NCI-H146 treated with DMSO at 0.1 percent for 48 hours (cell line): ENCODE results near the gene CRYBG2.
"Not testable (repeated sequence)": the region's sequence is repeated elsewhere in the genome, so short reads cannot be mapped to it uniquely, and the experiment has no call there.

Experiments
- DNase-seq: peaks from one replicate; lab custom pipeline; 2025; ENCODE audit not compliant: unreplicated experiment; lab: John Stamatoyannopoulos, UW

CRYBG2 gene, protein sequence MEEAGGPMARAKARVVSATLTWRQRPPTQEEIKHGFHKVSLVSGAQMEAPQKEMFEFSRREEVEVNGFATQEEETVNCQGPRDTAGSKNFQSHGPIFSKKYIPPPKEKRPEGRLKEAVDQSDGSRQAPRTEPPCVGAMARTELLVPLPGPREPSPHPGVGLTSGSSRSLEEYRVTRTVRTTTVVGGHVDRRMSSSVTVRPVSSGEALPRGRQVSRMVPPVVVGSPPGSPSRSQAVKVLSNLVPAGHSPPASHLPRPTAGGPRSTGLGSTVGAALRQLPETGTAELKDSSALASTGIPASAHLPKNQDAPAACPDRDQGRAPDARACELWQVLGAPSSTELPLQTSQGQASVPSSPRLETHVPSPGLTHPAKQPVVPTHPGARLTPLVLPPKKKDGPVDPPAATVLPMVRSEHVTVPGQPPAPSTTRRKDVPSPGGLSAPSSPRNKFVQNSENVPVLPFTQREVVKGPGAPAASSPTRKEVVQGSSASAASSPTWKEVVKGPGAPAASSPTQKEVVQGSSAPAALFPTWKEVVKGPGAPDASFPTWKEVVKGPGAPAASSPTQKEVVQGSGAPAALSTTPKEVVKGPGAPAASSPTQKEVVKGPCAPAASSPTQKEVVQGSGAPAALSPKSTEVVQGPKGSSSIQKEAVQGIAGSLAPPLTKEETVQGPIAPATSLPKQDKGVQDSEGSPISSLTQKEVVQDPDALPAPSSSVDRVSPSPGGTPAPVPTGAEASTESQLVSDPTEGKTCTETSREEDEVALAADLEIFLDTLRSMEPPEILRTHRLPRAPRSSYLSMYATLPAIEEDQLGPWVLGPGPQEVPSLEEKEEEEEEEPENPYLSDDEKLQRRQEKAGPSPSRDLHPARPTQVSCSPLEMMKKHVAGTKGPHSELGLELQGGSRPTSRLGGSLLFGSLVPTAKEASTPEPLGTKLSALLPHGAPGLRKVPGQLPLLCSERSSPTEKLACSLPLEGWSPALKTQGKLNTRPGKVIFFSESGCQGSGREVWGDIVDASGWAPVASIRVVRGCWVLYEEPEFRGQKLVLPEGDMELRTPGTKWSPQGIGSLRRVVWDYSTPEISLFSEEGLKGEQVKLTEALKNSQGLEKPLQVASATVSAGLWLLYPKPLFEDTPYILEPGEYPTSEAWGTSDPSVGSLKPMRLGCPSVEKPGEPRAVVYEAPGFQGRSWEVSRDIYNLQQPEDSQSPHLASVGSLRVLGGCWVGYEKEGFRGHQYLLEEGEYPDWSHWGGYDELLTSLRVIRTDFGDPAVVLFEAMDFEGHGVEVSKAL (N-terminal part only)

DNA sequence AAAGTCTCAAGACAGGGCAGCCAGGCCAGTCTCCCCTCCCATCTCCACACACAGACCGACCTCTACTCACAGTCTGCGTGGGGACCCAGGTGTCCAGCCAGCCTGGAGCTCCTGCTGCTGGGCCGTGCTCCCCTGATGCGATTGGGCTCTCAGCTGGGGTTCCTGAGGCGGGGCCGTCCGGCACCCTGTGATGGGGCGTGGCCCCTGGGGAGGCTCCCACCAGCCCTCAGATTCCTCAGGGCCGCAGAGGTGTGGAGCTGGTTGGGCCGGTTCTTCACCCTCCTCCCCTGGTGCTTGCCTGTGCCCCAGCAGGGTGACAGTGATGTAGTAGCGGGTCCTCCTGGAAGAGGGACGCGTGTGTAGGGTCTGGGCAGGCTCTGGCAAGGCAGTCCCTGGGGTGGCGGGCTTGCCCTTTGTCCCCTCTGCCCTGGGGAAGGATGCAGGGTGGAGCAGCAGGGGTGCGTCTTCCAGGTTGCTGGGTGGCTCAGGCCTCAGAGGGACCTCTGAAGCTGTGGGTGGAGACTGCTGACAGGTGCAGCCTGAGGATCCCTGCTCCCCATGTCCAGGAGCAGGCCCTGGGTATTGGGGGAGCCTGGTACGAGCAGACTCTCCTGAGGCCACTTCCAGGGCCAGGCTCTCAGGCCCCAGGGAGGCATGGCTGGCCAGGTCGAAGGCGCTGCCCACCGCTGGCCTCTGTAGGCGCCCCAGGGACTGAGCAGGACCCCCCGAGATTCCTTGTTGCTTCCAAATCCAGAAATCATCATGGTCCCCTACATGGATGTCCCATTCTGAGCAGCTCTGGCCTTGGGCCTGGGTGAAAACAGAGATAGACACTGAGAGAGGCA, at the start of gene CRYBG2:
TSS of gene CRYBG2 (minus strand) at position 155 of the 845 bp plus-strand sequence. CDS start 7,473 bp downstream, outside the sequence.
- no peak for DNase-seq

DNA sequence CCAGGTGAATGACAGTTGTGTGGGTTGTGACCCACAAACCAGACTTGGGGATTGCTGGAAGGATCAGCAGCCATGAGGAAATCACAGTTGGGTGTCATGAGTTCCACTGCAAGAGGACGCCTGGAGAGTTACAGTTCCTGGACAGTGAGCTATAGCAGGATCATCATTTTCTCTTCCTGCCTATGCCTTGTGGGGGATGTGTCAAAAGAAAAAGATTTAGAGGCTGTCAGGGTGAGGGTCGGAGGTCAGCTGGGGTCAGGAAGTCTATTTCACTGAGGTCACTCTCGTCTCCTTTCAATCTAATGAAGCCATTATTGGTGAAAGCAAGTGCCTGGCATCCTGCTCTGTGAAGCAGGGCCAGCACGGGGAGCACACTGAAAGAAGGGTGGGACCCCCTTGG, 49.7 kb upstream of the CRYBG2 start:
- no peak for DNase-seq

DNA sequence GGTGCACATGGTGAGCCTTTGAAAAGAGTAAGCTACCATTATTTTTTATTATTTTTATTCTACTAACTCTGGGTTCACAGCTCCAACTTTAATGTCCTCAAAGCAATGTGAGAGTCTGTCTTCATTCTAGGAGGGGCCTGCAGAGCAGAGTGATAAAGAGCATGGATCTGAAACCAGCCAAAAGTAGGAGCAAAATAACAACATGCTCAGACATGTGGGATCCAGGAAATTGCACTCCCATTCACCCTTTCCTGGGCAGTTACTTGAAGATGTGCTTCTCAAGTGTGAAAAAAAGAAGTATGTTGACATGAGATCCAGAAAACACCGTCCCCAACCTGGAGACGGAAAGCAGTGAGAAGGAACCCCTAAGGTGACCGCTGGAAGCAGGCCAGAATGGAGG, 48.0 kb upstream of the CRYBG2 start:
- no peak for DNase-seq

DNA sequence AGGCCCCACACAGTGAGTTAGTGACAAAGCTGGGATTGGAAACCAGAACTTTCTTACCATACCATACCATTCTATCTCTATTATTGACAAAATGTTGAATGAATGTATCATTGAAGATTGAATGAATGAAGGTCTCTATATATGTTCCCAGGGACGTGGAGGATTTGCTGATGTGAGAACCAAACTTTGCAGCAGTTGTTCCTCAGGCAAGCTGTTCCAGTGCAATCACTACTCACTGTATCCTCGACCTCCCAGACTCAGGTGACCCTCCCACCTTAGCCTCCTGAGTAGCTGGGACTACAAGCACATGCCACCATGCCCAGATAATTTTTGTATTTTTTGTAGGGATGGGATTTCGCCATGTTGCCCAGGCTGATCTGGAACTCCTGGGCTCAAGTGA, 45.1 kb upstream of the CRYBG2 start:
- no peak for DNase-seq

DNA sequence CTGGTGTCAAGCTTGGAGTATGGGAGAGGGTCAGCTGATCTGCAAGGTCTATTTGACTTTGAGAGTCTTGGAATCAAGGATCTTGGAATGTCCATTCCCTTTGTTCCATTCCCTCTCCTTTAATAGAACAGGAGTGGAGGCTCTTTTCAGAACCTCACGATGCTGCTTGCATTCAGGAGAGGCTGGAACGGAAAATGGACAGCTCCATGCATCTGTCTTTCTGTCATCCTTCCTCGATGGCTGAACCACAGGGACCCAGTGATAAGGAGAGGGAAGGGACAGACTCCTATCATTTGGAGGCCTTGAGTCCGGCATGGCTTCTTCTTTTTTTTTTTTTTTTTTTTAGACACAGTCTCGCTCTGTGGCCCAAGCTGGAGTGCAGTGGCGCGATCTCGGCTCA, 41.8 kb upstream of the CRYBG2 start:
- no peak for DNase-seq

DNA sequence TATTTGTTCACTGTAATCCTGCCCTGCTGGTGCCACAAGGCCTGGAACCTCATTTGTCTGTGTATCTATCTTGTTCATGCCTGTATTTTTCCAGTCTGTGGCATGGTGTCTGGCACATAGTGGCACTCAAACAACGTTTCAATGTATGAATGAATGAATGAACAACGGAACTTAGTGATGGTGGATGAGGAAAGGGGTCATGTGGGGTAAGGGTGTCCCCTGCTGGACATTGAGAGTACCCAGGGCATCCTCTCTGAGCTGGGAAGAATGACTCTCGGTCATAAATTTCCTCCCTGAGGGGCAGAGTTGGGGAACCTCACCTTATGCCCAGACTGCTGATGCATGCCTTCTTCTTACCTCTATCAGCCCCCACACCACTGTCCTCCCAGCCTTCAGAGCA, 37.5 kb upstream of the CRYBG2 start:
- DNase-seq: no peak

DNA sequence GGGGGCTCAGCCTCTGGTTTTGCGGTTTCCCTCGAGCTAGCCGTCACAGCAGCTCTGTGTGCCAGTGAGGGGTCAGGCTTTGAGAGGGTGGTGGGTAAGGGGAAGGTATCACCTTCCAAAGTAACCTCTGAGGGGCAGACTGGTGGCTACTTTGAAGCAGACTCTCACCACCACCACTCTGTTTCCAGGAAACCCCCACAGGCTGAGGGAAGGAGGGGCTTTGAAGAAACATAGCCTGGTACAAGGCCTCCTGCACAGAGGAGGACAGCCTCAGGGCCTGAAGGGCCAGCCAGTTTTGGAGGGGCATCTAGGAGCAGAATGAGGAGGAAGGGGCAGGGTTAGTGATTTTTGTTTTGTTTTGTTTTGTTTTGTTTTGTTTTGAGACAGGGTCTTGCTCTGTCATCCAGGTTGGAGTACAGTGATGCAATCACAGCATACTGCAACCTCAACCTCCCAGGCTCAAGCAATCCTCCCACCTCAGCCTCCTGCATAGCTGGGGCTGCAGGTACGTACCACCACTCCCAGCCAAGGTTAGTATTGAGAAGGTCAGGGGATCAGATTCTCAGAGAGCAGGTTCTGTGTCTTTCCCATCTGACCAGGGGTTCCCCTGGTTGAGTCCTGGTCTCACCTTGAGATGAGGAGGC, 35.8 kb upstream of the CRYBG2 start:
- DNase-seq: no peak

DNA sequence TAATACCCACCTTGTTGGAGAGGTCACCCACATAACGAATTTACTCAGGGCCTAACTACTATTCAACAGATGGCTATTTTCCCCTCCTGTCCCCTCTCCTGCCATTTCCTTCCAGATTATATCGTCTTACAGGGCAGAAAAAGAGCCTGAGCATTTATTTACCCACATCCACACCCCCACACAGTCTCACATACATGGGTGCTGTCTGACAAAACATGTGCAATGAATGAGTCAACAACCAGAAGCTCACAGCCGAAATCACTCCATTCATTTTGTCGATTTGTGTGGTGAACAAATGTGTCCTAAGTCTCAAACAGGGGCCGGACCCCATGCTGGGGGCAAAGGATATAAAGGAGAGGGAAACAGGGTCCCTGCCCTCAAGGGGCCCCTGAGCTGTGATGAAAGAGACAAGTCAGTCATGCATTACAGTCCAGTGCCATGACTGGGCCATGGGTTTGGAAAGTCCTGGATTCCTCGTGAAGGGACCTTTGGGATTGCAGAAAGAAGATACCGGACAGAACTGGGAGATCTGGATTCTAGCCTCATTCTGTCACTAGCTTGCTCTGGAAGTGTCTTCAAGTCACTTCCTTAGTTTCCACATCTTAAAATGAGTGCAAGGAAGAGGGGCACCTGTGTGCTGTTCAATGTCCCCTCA, 35.0 kb upstream of the CRYBG2 start:
- no peak for DNase-seq

DNA sequence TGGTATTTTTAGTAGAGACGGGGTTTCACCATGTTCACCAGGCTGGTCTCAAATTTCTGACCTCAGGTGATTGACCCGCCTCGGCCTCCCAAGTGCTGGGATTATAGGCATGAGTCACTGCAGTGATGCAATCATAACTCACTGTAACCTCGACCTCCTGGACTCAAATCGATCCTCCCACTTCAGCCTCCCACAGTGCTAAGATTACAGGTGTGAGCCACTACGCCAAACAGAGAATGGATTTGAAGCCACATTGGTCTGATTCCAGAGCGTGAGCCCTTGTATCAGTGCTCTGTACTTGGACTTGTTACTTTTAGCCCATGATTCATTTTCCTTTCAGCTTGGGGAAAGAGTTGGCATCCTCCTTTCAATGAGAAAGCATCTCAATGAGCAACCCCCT, 33.5 kb upstream of the CRYBG2 start:
- DNase-seq: no peak

DNA sequence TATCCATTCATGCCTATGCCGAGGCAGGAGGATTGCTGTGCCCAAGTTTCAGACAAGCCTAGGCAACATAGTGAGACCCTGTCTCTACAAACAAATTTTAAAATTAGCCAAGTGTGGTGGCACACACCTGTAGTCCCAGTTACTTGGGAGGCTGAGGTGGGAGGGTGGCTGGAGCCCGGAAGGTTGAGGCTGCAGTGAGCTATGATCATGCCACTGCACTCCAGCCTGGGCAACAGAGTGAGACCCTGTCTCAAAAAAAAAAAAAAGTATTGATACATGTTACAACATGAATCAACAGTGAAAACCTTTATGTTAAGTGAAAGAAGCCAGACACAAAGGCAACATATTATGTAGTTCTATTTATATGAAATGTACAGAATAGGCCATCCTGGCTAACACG, 31.1 kb upstream of the CRYBG2 start:
- DNase-seq: not testable (repeated sequence)

DNA sequence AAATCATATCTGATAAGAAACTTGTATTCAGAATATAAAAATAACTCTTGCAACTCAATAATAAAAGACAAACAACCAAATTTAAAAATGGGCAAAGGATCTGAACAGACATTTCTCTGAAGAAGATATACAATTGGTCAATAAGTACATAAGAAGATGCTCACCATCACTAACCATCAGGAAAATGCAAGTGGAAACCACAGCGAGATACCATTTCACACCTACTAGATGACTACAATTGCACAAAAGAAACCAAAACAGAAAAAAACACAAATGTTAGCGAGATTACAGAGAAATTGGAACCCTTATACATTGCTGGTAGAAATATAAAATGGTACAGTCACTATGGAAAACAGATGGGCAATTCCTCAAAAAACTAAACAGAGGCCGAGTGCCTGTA, 30.1 kb upstream of the CRYBG2 start:
- no peak for DNase-seq

DNA sequence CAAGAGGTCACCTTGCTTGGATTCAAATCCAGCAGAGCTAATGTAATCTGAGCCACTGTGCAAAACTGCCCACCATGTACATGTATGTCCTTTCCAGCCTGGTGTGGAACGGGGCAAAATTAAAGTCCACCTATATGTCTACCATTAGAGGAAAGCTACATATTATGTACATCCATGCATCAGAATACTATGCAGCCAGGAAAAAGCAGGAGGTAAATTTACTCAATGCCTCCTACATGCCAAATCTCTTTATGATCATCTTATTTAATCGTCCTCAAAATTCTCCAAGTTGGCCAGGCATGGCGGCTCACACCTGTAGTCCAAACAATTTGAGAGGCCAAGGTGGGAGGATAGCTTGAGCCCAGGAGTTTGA, 24.9 kb upstream of the CRYBG2 start:
- no peak for DNase-seq

DNA sequence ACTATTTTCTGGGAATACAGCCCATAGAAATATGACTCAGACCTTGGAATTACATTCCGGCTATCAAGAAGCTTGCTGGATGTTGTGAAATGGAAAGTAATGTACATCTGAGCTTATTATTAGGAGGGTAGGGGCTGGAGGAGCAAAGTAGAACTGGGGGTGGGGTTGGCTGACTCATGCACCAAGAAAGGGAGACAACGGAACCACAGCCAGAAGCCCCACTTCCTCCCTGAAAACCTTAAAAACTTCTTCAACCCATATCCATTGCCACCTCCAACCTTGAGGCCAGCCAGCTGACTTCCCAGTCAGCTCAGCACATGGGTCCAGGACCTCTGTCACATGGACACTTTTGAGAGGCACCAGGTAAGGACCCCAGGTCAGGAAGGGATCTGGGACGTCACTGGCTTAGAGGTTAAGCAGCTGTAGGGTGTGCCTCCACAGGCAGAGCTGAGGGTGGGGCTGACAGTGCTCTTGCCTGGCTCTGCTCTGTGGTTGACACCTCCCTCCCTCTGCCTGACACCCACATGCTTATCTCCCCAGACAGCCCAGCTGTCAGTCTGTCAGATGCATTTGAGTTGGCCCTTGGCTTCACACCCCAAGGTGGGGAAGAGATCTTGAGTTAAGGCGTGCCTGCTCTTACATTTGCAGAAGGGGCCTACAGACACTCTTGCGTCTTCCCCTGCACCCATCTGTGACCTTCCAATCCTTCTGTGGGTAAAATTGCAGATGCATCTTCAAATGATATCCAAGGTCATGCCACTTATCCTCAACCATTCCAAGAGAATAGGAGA, 24.4 kb upstream of the CRYBG2 start:
- DNase-seq: no peak

DNA sequence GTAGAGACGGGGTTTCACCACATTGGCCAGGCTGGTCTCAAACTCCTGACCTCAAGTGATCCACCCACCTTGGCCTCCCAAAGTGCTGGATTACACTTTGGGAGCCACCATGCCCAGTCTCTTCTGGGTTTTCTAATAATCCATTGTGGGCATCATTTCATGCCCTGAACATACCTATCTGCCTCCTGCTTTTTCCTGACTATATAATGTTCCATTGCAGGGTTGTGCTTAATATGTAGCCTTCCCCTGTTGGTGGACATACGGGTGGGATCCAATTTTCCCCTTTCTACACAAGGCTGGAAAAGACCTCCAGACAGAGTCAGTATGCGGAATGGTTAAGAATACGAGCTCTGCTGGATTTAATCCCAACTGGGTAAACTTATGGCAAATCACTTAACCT, 22.1 kb upstream of the CRYBG2 start:
- no peak for DNase-seq

DNA sequence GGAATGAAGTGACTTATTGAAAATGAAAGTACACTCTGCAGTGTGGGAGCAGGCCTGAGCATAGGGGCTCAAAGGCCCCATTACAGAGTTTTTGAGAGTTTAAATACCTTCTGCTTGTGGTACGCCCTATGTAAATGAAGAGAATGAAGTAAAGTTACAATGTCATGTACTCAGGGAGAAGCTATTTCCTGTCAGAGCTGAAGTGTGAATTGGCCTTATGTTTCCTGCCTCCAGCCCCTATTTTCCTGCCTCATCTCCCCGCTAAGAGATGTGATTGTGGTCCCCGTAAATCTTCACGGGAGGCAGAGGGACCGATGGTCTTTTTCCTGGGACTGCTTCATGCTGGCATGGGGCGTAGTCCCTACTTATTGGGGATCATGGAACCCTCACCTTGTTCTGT, 21.2 kb upstream of the CRYBG2 start:
- no peak for DNase-seq

DNA sequence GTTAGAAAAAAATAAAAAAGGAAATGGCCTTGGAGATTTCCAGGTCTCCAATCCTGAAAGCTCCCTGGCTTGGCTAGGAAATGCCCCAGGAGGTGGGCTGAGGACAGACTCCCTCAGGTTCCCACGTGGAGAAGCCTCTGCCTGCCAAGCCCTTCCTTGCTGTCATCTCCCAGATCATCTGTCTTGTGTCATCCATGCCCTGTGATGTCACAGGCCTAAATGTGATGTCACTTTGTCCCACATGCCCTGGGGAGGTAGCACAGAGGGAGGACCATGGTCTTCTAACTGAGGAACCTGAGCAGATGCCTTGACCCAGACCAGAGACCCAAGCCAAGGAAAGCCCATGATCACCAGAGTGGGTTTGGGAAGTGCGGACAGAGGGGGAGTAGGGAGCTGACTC, 20.4 kb upstream of the CRYBG2 start:
- not testable (repeated sequence) for DNase-seq

DNA sequence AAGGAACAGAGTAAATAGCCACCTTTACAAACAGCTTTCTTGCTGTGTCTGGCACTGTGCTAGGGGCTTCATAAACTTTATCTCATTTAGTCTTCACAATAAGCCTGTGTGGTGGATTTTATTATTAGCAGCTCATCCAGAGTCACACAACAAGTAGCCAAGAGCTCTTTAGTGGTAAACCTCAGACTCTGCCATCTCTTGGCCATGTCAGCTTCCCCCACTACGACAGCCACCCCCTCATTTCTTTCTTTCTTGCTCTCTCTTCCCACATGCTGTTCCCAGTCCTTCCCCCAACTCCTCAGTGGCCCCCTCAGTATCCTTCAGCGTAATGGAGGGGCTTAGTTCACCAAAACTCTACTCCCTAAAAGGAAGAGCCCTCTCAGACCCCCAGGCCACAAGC, 19.9 kb upstream of the CRYBG2 start:
- no peak for DNase-seq

DNA sequence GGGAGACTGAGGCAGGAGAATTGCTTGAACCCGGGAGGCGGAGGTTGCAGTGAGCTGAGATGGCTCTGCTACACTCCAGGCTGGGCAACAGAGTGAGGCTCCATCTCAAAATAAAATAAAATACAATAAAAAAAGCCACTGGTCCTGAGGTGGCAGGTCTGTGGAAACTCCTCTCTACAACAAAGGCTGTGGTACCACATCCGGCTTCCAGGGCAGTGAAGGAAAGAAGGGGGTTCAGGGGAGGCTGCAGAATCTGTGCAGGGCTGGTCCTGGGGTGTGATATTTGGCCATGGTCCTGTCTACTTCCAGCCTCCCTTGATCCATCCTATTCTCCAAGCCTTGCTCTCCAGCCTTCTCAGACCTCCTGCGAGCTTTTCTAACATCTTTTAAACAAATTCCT, 19.4 kb upstream of the CRYBG2 start:
- DNase-seq: no peak

DNA sequence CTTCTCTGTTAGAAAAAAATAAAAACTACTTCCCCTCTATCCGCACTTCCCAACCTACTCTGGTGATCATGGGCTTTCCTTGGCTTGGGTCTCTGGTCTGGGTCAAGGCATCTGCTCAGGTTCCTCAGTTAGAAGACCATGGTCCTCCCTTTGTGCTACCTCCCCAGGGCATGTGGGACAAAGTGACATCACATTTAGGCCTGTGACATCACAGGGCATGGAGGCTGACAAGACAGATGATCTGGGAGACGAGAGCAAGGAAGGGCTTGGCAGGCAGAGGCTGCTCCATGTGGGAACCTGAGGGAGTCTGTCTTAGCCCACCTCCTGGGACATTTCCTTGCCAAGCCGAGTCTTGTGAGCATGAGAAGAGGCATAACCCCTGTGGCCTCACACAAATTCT, 18.7 kb upstream of the CRYBG2 start, which contains the start of gene ZNF683:
TSS of gene ZNF683 (minus strand) at position 140 of the 400 bp plus-strand sequence. CDS start 4,179 bp downstream, outside the sequence.
- DNase-seq: not testable (repeated sequence)
